ENCODE results near the gene C2orf49.

GRCh38 chr2:105395691-105396090, 58.4 kb downstream of the C2orf49 start:
- TF ChIP-seq, protein P1, sequence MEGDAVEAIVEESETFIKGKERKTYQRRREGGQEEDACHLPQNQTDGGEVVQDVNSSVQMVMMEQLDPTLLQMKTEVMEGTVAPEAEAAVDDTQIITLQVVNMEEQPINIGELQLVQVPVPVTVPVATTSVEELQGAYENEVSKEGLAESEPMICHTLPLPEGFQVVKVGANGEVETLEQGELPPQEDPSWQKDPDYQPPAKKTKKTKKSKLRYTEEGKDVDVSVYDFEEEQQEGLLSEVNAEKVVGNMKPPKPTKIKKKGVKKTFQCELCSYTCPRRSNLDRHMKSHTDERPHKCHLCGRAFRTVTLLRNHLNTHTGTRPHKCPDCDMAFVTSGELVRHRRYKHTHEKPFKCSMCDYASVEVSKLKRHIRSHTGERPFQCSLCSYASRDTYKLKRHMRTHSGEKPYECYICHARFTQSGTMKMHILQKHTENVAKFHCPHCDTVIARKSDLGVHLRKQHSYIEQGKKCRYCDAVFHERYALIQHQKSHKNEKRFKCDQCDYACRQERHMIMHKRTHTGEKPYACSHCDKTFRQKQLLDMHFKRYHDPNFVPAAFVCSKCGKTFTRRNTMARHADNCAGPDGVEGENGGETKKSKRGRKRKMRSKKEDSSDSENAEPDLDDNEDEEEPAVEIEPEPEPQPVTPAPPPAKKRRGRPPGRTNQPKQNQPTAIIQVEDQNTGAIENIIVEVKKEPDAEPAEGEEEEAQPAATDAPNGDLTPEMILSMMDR (IDR thresholded peaks at IDR 0.05): no peak
- no peak for TF ChIP-seq POLR2A (IDR thresholded peaks at IDR 0.05)
